OCI-LY7 (cell line): ENCODE data around the gene PDK2.

ENCODE experiments used
- EZH2phosphoT487 ChIP-seq: fragments of 200-600 bp; sonication (generic); IDR thresholded peaks from 2 replicates; pipeline ENCODE4 v1.6.1; 2018; ENCODE audit warnings: low read depth, borderline replicate concordance, mild to moderate bottlenecking, mixed run types, antibody characterized with exemption, low read length, moderate library complexity, mixed read lengths
- TF ChIP-seq, protein P1 (sequence below): fragments of 200-600 bp; sonication (generic); conservative IDR thresholded peaks from 2 replicates; pipeline ENCODE4 v1.5.1; 2014; ENCODE audit warnings: mild to moderate bottlenecking, antibody characterized with exemption, low read length, moderate library complexity, mixed read lengths

DNA sequence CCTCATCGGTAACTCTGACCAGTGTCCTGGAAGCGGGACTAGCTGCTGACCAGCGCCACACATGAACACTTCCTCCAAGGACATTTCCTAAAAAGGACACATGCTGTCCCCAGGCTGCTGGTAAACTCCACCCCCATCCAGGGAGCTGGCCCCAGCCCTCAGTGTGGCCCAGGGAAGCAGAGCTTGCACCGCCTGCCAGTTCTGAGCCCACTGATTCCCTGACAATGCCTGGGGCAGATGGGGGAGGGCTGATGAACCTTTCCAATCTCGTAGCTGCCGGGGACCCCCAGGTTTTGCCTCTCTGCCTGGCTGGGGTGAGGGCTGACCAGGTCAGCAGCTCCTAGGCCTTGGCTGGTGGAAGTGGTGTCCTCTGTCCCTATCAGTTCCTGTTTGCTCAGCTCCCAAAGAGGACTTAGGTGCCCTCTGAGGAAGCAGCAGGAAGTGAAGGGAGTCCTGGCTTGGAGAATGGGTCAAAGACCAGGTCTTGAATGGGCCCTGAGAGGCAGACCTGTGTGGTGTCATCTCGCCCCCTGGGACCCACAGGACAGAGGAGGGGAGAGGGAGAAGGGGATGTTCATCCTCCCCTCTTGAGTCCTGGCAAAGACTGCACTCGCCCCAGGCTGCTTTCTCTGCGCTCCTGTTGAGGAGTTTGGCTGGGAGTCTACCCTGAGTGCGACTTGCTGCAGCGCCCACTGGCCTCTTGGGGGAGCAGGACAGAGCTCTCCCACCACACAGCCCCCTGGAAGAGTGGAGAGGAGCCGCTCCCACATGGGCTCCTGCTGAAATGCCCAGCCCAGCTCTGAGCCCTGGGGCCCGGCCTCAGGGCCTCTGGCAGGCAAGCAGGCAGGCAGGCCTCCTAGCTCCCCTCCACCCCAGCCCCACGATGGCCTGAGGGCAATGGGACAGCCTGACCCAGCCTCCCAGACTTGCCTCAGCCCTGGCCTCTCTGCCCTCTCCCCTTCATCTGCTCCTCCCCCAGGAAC is 16.8 kb downstream of the PDK2 start:
- TF ChIP-seq, protein P1, sequence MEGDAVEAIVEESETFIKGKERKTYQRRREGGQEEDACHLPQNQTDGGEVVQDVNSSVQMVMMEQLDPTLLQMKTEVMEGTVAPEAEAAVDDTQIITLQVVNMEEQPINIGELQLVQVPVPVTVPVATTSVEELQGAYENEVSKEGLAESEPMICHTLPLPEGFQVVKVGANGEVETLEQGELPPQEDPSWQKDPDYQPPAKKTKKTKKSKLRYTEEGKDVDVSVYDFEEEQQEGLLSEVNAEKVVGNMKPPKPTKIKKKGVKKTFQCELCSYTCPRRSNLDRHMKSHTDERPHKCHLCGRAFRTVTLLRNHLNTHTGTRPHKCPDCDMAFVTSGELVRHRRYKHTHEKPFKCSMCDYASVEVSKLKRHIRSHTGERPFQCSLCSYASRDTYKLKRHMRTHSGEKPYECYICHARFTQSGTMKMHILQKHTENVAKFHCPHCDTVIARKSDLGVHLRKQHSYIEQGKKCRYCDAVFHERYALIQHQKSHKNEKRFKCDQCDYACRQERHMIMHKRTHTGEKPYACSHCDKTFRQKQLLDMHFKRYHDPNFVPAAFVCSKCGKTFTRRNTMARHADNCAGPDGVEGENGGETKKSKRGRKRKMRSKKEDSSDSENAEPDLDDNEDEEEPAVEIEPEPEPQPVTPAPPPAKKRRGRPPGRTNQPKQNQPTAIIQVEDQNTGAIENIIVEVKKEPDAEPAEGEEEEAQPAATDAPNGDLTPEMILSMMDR: no peak
- no peak for TF ChIP-seq EZH2phosphoT487
